LNCAP (cell line): ENCODE data around the gene ZNF839.

Experiments used
- TF ChIP-seq, protein P1 (sequence below): fragments of 450-650 bp; IDR thresholded peaks from 2 replicates; pipeline ENCODE4 v1.5.1; 2017; ENCODE audit warnings: mild to moderate bottlenecking

ZNF839 gene

DNA sequence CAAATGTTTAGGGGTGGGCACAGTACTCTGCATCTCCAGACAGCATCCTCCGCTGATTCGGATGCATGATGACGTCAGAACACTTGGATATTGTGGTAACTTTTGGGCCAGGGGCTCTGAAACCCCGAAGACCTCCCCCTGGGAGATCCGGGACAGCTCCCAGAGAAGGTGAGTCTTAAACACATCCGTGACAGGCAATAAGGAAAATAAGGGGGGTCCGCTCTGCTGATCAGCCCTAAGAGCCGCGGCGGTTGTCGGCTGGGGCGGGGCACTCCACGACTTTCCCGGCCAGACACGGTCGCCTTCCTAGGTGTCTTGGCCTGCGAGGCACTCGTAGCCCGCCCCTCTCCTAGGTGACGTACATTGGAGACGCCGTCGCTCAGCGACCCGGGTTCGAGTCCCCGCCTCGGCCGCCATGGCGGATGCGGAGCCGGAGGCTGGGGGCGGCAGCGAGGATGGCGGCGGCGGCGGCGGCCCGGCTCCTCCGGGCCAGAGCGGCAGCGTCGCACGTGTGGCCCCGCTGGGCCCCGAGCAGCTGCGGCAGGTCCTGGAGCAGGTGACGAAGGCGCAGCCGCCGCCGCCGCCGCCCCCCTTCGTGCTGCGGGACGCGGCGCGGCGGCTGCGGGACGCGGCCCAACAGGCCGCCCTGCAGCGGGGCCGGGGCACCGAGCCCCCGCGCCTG lies at the start of gene ZNF839:
Gene ZNF839, plus strand, starts transcription at position 396 of the 682 bp plus-strand sequence. Its CDS starts 20 bp downstream, at position 416.
- TF ChIP-seq, protein P1, sequence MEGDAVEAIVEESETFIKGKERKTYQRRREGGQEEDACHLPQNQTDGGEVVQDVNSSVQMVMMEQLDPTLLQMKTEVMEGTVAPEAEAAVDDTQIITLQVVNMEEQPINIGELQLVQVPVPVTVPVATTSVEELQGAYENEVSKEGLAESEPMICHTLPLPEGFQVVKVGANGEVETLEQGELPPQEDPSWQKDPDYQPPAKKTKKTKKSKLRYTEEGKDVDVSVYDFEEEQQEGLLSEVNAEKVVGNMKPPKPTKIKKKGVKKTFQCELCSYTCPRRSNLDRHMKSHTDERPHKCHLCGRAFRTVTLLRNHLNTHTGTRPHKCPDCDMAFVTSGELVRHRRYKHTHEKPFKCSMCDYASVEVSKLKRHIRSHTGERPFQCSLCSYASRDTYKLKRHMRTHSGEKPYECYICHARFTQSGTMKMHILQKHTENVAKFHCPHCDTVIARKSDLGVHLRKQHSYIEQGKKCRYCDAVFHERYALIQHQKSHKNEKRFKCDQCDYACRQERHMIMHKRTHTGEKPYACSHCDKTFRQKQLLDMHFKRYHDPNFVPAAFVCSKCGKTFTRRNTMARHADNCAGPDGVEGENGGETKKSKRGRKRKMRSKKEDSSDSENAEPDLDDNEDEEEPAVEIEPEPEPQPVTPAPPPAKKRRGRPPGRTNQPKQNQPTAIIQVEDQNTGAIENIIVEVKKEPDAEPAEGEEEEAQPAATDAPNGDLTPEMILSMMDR: no peak

DNA sequence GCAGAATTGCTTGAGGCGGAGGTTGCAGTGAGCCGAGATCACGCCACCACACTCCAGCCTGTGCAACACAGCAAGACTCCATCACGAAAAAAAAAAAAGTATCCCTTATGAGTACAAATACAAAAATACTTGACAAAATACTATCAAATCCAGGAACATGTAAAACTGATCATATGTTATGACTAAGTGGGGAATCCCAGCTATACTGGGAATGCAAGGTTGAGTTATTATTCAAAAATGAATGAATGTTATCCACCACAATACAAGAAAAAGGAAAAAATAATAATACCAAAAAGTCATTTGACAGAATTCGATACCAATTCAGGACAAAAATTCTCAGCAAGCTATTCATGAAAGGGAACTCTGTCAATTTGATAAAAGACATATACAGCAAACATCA lies 47.2 kb upstream of the ZNF839 start:
- TF ChIP-seq, protein P1: no peak

DNA sequence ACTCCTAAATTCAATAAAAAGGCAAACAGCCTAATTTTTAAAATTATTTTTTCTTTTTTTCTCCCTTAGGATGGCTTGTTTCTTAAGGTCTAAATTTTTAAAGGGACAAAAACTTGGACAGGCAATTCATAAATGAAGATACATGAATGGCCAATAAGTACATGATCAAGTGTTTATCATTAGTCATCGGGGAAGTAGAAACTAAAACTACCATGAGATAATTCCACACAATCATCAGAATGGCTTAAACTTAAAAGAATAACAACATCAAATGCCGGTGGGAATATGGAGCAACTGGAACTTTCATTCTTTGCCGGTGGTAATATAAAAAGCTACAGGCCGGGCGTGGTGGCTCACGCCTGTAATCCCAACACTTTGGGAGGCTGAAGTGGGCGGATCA lies 43.7 kb upstream of the ZNF839 start:
- TF ChIP-seq, protein P1: no peak

DNA sequence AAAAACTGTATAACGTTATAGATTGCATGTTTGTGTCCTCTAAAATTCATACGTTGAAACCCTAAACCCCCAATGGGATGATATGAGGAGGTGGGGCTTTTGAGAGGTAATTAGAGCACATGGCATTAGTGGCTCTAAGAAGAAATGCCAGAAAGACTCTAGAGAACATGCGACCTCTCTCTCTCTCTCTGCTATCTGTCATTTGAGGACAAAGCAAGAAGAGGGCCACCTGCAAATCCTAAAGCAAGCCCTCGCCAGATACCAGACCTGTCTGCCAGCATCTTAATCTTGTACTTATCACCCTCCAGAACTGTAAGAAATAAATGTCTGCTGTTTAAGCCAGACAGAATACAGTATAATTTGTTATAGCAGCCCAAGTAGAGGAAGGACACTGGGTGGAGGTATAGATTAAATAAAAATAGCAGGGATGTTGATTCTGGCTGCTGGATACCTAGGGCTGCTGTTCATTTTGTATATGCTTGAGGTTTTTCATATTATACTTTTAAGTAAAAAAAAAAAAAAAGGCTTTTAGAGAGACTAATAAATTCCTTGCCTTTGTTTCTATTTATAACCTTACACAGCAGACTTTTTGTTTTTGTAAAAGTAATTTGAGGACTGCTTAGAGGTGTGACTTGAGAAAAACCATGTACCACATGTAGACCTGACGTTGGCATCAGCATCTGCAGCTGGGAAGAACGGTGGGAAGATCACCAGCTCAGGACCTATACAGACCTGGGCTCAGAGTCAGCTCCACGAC lies 41.5 kb upstream of the ZNF839 start:
- TF ChIP-seq, protein P1: no peak

DNA sequence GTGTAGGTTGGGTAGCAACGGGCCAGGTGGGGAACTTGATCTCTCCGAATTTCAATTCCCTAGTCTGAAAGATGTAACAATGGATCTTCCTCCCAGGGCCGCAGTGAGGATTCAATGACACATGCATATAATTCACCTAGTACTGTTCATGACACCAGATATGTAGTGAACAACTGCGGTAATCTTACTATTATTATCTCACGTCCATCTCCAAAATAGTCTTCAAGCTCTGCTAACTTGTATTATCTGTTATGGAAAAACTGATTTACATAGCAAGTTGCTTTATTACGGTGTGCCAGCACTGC lies 41.0 kb upstream of the ZNF839 start:
- TF ChIP-seq, protein P1: no peak

DNA sequence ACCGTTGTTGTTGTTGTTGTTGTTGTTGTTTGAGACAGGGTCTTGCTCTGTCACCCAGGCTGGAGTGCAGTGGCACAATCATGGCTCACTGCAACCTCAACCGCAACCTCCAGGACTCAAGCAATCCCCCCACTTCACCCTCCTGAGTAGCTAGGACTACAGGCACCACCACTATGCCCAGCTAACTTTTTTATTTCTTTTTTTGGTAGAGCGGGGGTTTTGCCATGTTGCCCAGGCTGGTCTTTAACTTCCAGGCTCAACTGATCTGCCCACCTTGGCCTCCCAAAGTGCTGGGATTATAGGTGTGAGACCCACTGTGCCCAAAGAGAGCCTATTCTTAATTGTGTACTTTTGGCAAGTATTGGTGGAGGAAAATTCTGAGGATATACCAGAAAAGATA lies 40.3 kb upstream of the ZNF839 start:
- TF ChIP-seq, protein P1: no peak

DNA sequence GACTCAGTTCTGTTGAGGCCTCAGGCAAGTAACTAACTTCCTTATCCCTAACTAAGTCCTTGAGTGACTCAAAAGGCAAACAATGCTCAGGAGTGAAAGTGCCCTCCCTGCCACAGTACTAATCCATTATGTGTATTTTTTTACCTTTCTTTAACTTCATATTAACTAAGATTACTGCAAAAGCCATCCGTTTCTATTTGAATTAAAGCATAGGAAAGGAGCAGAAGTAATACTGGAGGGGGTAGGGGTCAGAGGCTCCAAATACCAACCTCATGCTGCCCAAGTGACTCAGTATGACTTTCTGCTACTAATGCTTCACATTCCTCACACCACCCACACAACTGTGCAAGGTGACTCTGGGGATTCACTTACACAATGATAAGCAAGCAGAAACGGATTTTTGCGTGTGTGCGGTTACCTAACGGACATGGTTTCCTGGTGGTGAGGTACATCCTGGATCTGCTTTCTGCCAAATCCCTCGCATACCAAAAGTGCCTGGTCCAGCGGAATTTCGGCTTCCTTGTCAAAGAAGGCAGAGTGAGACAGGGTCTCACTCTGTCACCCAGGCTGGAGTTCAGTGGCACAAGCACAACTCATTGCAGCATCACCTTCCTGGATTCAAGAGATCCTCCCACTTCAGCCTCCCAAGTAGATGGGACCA lies 39.7 kb upstream of the ZNF839 start:
- TF ChIP-seq, protein P1: no peak
